Epithelial cell of umbilical artery (primary cell): ENCODE measurements around the gene TBC1D3L. TPM values are rescaled to one million over a fixed set of nuclear protein-coding genes. Genes with fewer than 3 reads are reported as not detected.

Experiments used
- total RNA-seq: library from RNA; depleted of rRNA; stranded (reverse); fragments of >200 nt; gene quantifications from 2 replicates; pipeline ENCODE4 v1.2.3, GENCODE V29; 2014

Gene TBC1D3L
- 1.3 and 2.7 TPM in 2 replicates for total RNA-seq

GRCh38 chr17:37988960-37989359, at the start of gene TBC1D3L:
TBC1D3L (minus strand) TSS chr17:37989060; CDS start chr17:37987520, 1,540 bp downstream.

GRCh38 chr17:38003676-38004075, 14.8 kb upstream of the TBC1D3L start, which contains the start of gene TBC1D3D:
TBC1D3D (plus strand) TSS chr17:38003976; CDS start chr17:38005561, 1,585 bp downstream.

Other genes starting within 250 kb of the TBC1D3L start
- gene HNF1B, start 244.0 kb downstream of the TBC1D3L start, total RNA-seq: not detected in 2 replicates
- not detected in 2 replicates for gene TBC1D3K, start 64.6 kb downstream of the TBC1D3L start, total RNA-seq
- gene TBC1D3D, start 14.9 kb upstream of the TBC1D3L start, total RNA-seq: not detected in 2 replicates
- 0.32 TPM in 1 of 2 replicates, not detected in the other for gene TBC1D3C, start 79.6 kb upstream of the TBC1D3L start, total RNA-seq
- gene TBC1D3E, start 138.9 kb upstream of the TBC1D3L start, total RNA-seq: not detected in 2 replicates
- not detected in 2 replicates for gene TBC1D3, start 203.5 kb upstream of the TBC1D3L start, total RNA-seq